ENCODE data around the gene DRD3. TPM values are rescaled to one million over a fixed set of nuclear protein-coding genes. Genes with fewer than 3 reads are reported as not detected.

Gene DRD3
- total and polyA plus RNA-seq, 2 of the 8 experiments (the other 6 are each of a cell fraction or from before 2014, with no cell fraction given) = 0.32 to 1.3 TPM

GRCh38 chr3:114127517-114127916, 51.3 kb downstream of the DRD3 start:
- WGBS, 2 experiments (ENCODE audit: extremely low coverage in 1 of 2, insufficient coverage in 1 of 2, insufficient read length in 1 of 2, insufficient replicate concordance in 2 of 2, low coverage in 1 of 2, low lambda C conversion rate in 2 of 2, missing lambda C conversion rate in 1 of 2) = 93% methylated on average over 3 of the region's 3 CpGs; no CpG with 5 or more reads in 1 of the 2 experiments
- TF ChIP-seq HDAC2 (IDR thresholded peaks at IDR 0.05; ENCODE audit: borderline replicate concordance in 1 of 2, low read depth in 2 of 2, low read length in 2 of 2) (no peak), POLR2AphosphoS5 (IDR thresholded peaks at IDR 0.05; ENCODE audit: low read depth, low read length) (no peak), ZNF274 (IDR thresholded peaks at IDR 0.05; ENCODE audit: borderline replicate concordance, extremely low read depth, low read length) (no peak), BACH1 (IDR thresholded peaks at IDR 0.05; ENCODE audit: low read length) (no peak), CREB1 (IDR thresholded peaks at IDR 0.05) (no peak), POLR2A (IDR thresholded peaks at IDR 0.05; ENCODE audit: control extremely low read depth in 1 of 2, low read depth in 2 of 2, low read length in 2 of 2) (no peak), CBX8 (IDR thresholded peaks at IDR 0.05; ENCODE audit: borderline replicate concordance, low read depth, low read length) (no peak), CEBPB (IDR thresholded peaks at IDR 0.05; ENCODE audit: low read depth, low read length) (no peak)
- Histone ChIP-seq H2BK12ac (ENCODE audit: low read depth, low read length) (no peak overlapping the region), H2BK5ac (ENCODE audit: low read depth, low read length) (no peak overlapping the region), H3K4me1 (replicated peaks in 1 of 4; ENCODE audit: control insufficient read depth in 3 of 4, insufficient read depth in 4 of 4, low read length in 3 of 4) (no peaks in the 10 kb centered on the region), H3K4me3 (ENCODE audit: extremely low read depth in 1 of 4, insufficient read depth in 2 of 4, low read depth in 3 of 4, low read length in 4 of 4) (no peak overlapping the region), H3K4ac (replicated peaks; ENCODE audit: insufficient read length, low read depth, low read length) (no peak overlapping the region), H2BK20ac (ENCODE audit: low read length) (no peak overlapping the region), H4K5ac (ENCODE audit: insufficient read length, low read depth, low read length) (no peak overlapping the region), H3K79me1 (ENCODE audit: low read depth, low read length) (no peaks in the 10 kb centered on the region), H3K14ac (ENCODE audit: insufficient read length) (no peak overlapping the region), H3K23ac (ENCODE audit: insufficient read length) (no peak overlapping the region), H3K79me2 (ENCODE audit: control insufficient read depth in 1 of 2, insufficient read depth in 2 of 2, low read length in 2 of 2) (no peaks in the 10 kb centered on the region), H2BK120ac (replicated peaks; ENCODE audit: low read depth, low read length) (no peak overlapping the region), H3K27me3 (replicated peaks in 1 of 4; ENCODE audit: control insufficient read depth in 3 of 4, extremely low read depth in 1 of 4, insufficient read depth in 3 of 4, low read length in 3 of 4) (no peaks in the 10 kb centered on the region), H2AFZ (ENCODE audit: low read length) (no peak overlapping the region), H3K4me2 (ENCODE audit: insufficient read depth in 1 of 2, low read depth in 2 of 2, low read length in 2 of 2) (no peak overlapping the region), H2BK15ac (ENCODE audit: low read length) (no peak overlapping the region), H3K56ac (replicated peaks; ENCODE audit: insufficient read length, low read depth, low read length) (no peak overlapping the region), H3K27ac (ENCODE audit: low read depth, low read length) (no peak overlapping the region), H2AK5ac (ENCODE audit: low read depth, low read length) (no peak overlapping the region), H4K20me1 (replicated peaks in 1 of 2; ENCODE audit: control insufficient read depth in 1 of 2, insufficient read depth in 2 of 2, low read length in 2 of 2) (no peaks in the 10 kb centered on the region), H3K23me2 (ENCODE audit: low read depth, low read length) (no peaks in the 10 kb centered on the region), H3K9ac (replicated peaks in 1 of 4; ENCODE audit: extremely low read depth in 1 of 4, low read depth in 3 of 4, low read length in 3 of 4) (no peak overlapping the region), H3K18ac (ENCODE audit: extremely low read depth, low read length) (no peak overlapping the region), H3K9me3 (ENCODE audit: insufficient read depth in 2 of 2, low read depth in 1 of 2, low read length in 1 of 2) (no peaks in the 10 kb centered on the region), H3K36me3 (ENCODE audit: control insufficient read depth in 2 of 4, insufficient read depth in 4 of 4, low read length in 3 of 4) (no peaks in the 10 kb centered on the region), H4K8ac (ENCODE audit: extremely low read depth, insufficient read depth, low read length) (no peak overlapping the region), H4K91ac (replicated peaks; ENCODE audit: insufficient read length, low read length) (no peak overlapping the region)
- no peak for DNase-seq (ENCODE audit: low read depth in 1 of 2, low spot score in 2 of 2)
- no peak for FAIRE-seq
- CTCF ChIA-PET (ENCODE audit: partially characterized antibody) = interaction anchor here (0.9 to 1.0 kb wide), 2 partner anchors 28 to 218 kb away, joined by 3 read pairs; no protein-coding TSS in a partner anchor
- POLR2A ChIA-PET (ENCODE audit: partially characterized antibody) = no interaction called here
